Measurements from ENCODE around the gene MTPN.

MTPN gene

GRCh38 chr7:135905355-135905754 lies 71.8 kb downstream of the MTPN start:
- TF ChIP-seq HDGF (IDR thresholded peaks at IDR 0.05; ENCODE audit: borderline replicate concordance) (no peak), TARDBP (IDR thresholded peaks at IDR 0.05) (no peak), LEF1 (IDR thresholded peaks at IDR 0.05; ENCODE audit: borderline replicate concordance) (no peak), SP1 (IDR thresholded peaks at IDR 0.05) (no peak), ARNT (IDR thresholded peaks at IDR 0.05) (no peak), FOXM1 (IDR thresholded peaks at IDR 0.05; ENCODE audit: borderline replicate concordance) (no peak), ELF4 (IDR thresholded peaks at IDR 0.05) (no peak), PKNOX1 (IDR thresholded peaks at IDR 0.05) (no peak), CTBP1 (IDR thresholded peaks at IDR 0.05; ENCODE audit: borderline replicate concordance) (no peak), NFRKB (IDR thresholded peaks at IDR 0.05) (no peak), FOXA1 (IDR thresholded peaks at IDR 0.05) (no peak), SUZ12 (IDR thresholded peaks at IDR 0.05) (no peak), L3MBTL2 (conservative IDR thresholded peaks at IDR 0.05) (no peak), ZNF384 (IDR thresholded peaks at IDR 0.05) (no peak), FOXK2 (IDR thresholded peaks at IDR 0.05) (no peak)
- ChIA-PET POLR2A (no interaction called here), CTCF (no interaction called here)
- no peak for DNase-seq (ENCODE audit: extremely low spot score)

DNA sequence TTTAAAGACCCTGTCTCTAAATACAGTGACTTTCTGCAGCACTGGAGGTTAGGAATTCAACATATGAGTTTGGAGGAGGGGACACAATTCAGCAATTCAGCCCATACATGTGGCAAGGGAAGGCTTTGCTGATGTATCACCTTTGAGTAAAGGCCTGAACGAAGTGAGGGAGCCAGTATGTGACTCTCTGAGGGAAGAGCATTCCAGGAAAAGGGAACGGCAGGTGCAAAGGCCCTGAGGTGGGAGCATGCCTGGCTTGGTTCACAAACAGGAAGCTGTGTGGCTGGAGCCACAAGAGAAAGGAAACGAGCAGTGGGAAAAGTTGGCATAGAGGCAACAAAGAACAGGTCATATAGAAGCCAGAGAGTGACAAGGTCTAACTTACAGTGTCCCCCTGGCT lies 72.9 kb downstream of the MTPN start:
- DNase-seq (ENCODE audit: extremely low spot score): no peak
- POLR2A ChIA-PET: no interaction called here
- TF ChIP-seq ELF4 (IDR thresholded peaks at IDR 0.05): no peak
- no peak for TF ChIP-seq BHLHE40 (IDR thresholded peaks at IDR 0.05; ENCODE audit: borderline replicate concordance)
- no peak for TF ChIP-seq ARNT (IDR thresholded peaks at IDR 0.05)
- no peak for TF ChIP-seq HDGF (IDR thresholded peaks at IDR 0.05; ENCODE audit: borderline replicate concordance)
- TF ChIP-seq FOXK2 (IDR thresholded peaks at IDR 0.05): no peak
- CTCF ChIA-PET: no interaction called here

- POLR2A ChIA-PET: no interaction called here
- CTCF ChIA-PET: no interaction called here
- no peak for DNase-seq (ENCODE audit: extremely low spot score)
- TF ChIP-seq ZNF384 (IDR thresholded peaks at IDR 0.05) (no peak), ELF4 (IDR thresholded peaks at IDR 0.05) (no peak)
These were observed 75.3 kb downstream of the MTPN start for GRCh38 chr7:135901585-135902540.

DNA sequence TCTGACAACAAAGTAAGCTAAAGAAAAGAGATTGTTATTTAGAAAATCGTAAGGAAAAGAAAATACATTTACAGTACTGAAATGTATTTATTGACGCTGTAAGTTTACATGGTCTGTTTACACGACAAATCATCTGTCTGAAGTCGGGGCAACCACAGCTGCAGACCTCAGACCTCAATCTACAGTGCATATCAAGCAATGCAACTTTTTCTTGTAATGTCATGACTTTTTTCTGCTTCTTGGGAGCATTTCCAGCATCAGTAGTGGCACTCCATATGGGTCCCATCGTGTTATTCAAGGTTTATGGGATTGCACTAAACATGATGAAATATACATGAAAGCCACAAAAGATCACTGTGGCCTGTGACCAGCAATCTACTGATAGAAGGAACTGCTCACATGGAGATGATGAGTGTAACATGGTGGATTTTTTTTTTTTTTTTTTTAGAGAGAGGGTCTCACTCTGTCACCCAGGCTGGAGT lies 77.1 kb downstream of the MTPN start:
- POLR2A ChIA-PET: no interaction called here
- TF ChIP-seq TARDBP (IDR thresholded peaks at IDR 0.05) (no peak), NFRKB (IDR thresholded peaks at IDR 0.05) (no peak)
- DNase-seq (ENCODE audit: extremely low spot score): no peak
- CTCF ChIA-PET: no interaction called here

DNA sequence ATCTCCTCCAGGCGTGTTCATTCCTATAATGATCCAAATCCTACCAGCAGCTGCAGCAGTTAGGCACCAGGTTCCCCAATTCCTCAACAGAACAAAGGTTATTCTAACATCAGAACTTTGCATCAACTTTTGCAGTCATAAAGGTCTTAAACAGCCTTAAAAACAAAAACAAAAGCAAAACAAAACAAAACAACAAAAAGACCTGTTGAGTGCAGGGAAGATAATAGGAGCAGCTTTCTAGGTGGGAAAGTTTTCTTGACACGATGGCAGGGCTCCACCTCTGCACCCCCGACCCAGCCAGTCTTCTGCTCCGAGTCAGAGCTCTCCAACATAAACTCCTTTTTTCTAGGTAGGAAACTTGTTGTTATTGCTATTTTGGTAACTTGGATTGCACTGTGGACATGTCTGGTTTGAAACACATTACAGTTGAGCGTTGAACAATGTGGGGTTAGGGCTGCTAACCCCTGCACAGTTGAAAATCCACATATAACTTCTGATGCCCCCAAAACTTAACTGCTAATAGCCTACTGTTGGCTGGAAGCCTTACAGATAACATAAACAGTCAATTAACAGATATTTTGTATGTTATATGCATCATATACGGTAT lies 77.6 kb downstream of the MTPN start:
- CTCF ChIA-PET: no interaction called here
- TF ChIP-seq FOXA1 (IDR thresholded peaks at IDR 0.05) (no peak), SUZ12 (IDR thresholded peaks at IDR 0.05) (no peak), SP1 (IDR thresholded peaks at IDR 0.05) (no peak), TARDBP (IDR thresholded peaks at IDR 0.05) (no peak), BHLHE40 (IDR thresholded peaks at IDR 0.05; ENCODE audit: borderline replicate concordance) (no peak), L3MBTL2 (conservative IDR thresholded peaks at IDR 0.05) (no peak), ARNT (IDR thresholded peaks at IDR 0.05) (no peak), FOXK2 (IDR thresholded peaks at IDR 0.05) (no peak), HDGF (IDR thresholded peaks at IDR 0.05; ENCODE audit: borderline replicate concordance) (no peak), ELF4 (IDR thresholded peaks at IDR 0.05) (no peak), PKNOX1 (IDR thresholded peaks at IDR 0.05) (no peak), CTBP1 (IDR thresholded peaks at IDR 0.05; ENCODE audit: borderline replicate concordance) (no peak)
- POLR2A ChIA-PET: no interaction called here
- DNase-seq (ENCODE audit: extremely low spot score): no peak

DNA sequence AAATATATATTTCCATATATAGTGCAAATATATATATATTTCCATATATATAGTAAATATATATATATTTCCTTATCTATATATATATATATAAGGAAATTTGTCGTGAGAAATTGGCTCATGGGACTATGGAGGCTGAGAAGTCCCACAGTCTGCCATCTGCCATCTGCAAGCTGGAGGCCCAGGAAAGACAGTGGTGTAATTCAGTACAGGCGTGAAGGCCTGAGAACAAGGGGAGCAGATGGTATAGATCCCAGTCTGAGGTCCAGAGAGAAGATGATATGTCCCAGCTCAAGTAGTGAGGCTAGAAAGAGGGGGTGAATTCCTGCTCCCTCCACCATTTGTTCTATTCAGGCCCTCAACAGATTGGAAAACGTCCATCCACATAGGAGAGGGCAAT lies 78.9 kb downstream of the MTPN start:
- DNase-seq (ENCODE audit: extremely low spot score): no peak
- CTCF ChIA-PET: interaction anchor here (0.8 kb wide), 1 partner anchor 588 kb away, joined by 3 read pairs; no protein-coding TSS in a partner anchor
- POLR2A ChIA-PET: no interaction called here
- TF ChIP-seq SUZ12 (IDR thresholded peaks at IDR 0.05) (no peak), NFRKB (IDR thresholded peaks at IDR 0.05) (no peak), ELF4 (IDR thresholded peaks at IDR 0.05) (no peak), FOXA1 (IDR thresholded peaks at IDR 0.05) (no peak), ARNT (IDR thresholded peaks at IDR 0.05) (no peak), PKNOX1 (IDR thresholded peaks at IDR 0.05) (no peak), SP1 (IDR thresholded peaks at IDR 0.05) (no peak)

DNA sequence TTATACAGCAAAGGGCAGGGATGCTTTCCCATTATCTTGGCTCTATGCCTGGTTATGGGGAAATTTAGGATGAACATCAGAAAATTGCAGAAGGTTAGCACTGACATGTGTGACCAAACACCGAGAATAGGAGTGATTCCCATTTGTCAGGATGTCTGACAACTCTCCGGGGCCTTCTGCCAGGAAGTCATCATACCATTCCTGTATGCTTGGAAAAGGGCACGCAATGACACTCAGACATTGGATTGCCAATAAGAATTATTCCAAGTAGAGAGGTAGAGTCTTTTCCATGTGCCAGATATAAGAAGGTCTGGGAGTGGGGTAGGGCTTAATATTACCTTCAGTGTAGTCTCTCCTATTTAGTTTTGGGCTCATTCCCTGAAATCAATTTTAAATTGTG lies 82.3 kb downstream of the MTPN start:
- TF ChIP-seq L3MBTL2 (conservative IDR thresholded peaks at IDR 0.05) (no peak), LEF1 (IDR thresholded peaks at IDR 0.05; ENCODE audit: borderline replicate concordance) (no peak), ZNF384 (IDR thresholded peaks at IDR 0.05) (no peak), FOXM1 (IDR thresholded peaks at IDR 0.05; ENCODE audit: borderline replicate concordance) (no peak), HDGF (IDR thresholded peaks at IDR 0.05; ENCODE audit: borderline replicate concordance) (no peak), SUZ12 (IDR thresholded peaks at IDR 0.05) (no peak), ELF4 (IDR thresholded peaks at IDR 0.05) (no peak), ARNT (IDR thresholded peaks at IDR 0.05) (no peak), FOXK2 (IDR thresholded peaks at IDR 0.05) (no peak), PKNOX1 (IDR thresholded peaks at IDR 0.05) (no peak), BHLHE40 (IDR thresholded peaks at IDR 0.05; ENCODE audit: borderline replicate concordance) (no peak), FOXA1 (IDR thresholded peaks at IDR 0.05) (no peak), TARDBP (IDR thresholded peaks at IDR 0.05) (no peak), CTBP1 (IDR thresholded peaks at IDR 0.05; ENCODE audit: borderline replicate concordance) (no peak), NFRKB (IDR thresholded peaks at IDR 0.05) (no peak)
- no peak for DNase-seq (ENCODE audit: extremely low spot score)
- CTCF ChIA-PET: no interaction called here
- POLR2A ChIA-PET: no interaction called here
